ENCODE measurements around the gene DAPP1. TPM values are rescaled to one million over a fixed set of nuclear protein-coding genes. Genes with fewer than 3 reads are reported as not detected.
A peak's percentile ranks its signal among the peaks of the same experiment; 100 is the strongest.

Gene DAPP1
- total RNA-seq, 2 experiments from 2014 or later, result 8.3 to 9.1 TPM

DNA sequence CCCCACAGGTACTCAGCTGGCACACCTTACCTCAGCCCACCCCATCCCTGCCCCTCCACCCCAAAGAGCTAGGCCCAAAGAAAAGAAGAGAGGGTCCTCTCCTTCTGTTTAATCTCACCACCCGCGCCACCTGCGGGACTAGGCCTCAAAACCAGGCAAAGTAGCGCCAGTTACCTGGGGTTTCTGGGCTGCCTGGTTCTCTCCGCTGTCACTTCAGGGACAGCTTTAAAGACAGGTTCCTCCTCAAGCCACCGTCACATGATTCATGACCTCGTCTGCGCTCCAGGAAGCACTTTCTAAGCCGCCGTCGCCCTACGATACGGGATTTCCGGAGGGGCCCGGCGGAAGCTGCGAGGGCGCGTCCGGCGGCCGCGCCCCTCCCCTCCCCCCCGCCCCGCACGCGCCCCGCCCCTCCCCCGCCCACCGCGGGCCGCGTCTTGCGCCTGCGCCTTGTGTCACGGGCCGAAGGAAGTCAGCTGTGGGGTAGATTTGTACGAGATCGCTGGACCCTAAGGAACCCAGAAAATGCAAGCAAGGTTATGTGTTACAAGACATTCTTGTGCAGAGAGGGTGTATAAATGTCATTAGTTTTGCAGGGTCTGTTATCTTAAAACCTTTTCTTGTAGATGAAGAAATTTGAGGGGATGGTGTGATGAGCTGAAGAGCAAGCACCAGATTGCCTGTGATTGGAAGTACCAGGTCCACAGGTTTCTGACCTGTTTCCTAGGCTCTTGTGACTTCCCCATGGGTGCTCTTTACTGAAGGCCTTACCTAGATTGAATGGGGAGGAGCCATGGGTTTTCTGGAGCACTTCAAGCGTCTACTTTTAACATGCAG lies 77.8 kb downstream of the DAPP1 start, which contains the start of gene LAMTOR3:
TSS of gene LAMTOR3 (minus strand) at position 267 of the 837 bp plus-strand sequence. CDS start 464 bp downstream, outside the sequence.
- Mint-ChIP-seq H3K27ac (peak within 1 kb of the TSS; percentile 96), H3K4me3 (peak within 1 kb of the TSS; percentile 99)

GRCh38 chr4:99894998-99895397 lies 78.4 kb downstream of the DAPP1 start:
- peak overlapping the region; percentile 45 to 56 for H3K27ac ChIP-seq (ENCODE audit: low read depth in 1 of 2, low read length in 2 of 2)
- peaks cover 22% of the 10 kb centered on the region for H3K36me3 Mint-ChIP-seq (ENCODE audit: low read depth)
- H3K27ac Mint-ChIP-seq, result peak overlapping the region; percentile 96
- ChIA-PET CTCF (interaction anchor here (1.2 to 1.9 kb wide), 6 partner anchors 13 to 900 kb away, joined by 3 to 9 read pairs (median 5); partner anchors contain the start of genes DNAJB14, METAP1 and TRMT10A), POLR2A (interaction anchor here (0.7 to 2.7 kb wide), 18 partner anchors 10 to 900 kb away, joined by 3 to 109 read pairs (median 6); partner anchors contain the start of genes ADH5, DAPP1, DNAJB14 and H2AZ1)
- H3K4me1 Mint-ChIP-seq (ENCODE audit: low read depth), result peaks cover 49% of the 10 kb centered on the region
- H3K36me3 ChIP-seq (ENCODE audit: insufficient read depth, low read length), result peaks cover 15% of the 10 kb centered on the region
- DNase-seq, result no peak
- H3K9me3 ChIP-seq (ENCODE audit: control insufficient read depth in 1 of 2, insufficient read depth in 1 of 2, low read length in 2 of 2), result no peaks in the 10 kb centered on the region
- H3K4me1 ChIP-seq (ENCODE audit: insufficient read depth, low read length), result peaks cover 23% of the 10 kb centered on the region
- H3K27me3 ChIP-seq (ENCODE audit: control insufficient read depth in 1 of 2, insufficient read depth in 2 of 2, low read length in 2 of 2), result no peaks in the 10 kb centered on the region
- ATAC-seq (ENCODE audit: poor library complexity), result no peak
- TF ChIP-seq, protein P1, sequence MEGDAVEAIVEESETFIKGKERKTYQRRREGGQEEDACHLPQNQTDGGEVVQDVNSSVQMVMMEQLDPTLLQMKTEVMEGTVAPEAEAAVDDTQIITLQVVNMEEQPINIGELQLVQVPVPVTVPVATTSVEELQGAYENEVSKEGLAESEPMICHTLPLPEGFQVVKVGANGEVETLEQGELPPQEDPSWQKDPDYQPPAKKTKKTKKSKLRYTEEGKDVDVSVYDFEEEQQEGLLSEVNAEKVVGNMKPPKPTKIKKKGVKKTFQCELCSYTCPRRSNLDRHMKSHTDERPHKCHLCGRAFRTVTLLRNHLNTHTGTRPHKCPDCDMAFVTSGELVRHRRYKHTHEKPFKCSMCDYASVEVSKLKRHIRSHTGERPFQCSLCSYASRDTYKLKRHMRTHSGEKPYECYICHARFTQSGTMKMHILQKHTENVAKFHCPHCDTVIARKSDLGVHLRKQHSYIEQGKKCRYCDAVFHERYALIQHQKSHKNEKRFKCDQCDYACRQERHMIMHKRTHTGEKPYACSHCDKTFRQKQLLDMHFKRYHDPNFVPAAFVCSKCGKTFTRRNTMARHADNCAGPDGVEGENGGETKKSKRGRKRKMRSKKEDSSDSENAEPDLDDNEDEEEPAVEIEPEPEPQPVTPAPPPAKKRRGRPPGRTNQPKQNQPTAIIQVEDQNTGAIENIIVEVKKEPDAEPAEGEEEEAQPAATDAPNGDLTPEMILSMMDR (IDR thresholded peaks at IDR 0.05), result no peak
- H3K4me3 ChIP-seq (ENCODE audit: low read length), result peak overlapping the region; percentile 61
- peak overlapping the region; percentile 99 for H3K4me3 Mint-ChIP-seq
- intact Hi-C loops (cut with DNase I, micrococcal nuclease), result loop anchor here (1.0 to 10.0 kb wide), 8 partner anchors 52 to 1750 kb away; partner anchors contain the start of genes ADH5 (in 1 of the 2), DAPP1 (in 1 of the 2), DNAJB14 (in 1 of the 2) and EIF4E (in 1 of the 2)
- H3K27me3 Mint-ChIP-seq, result no peaks in the 10 kb centered on the region
- H3K9me3 Mint-ChIP-seq, result no peaks in the 10 kb centered on the region

More for the DNA sequence above, 77.8 kb downstream of the DAPP1 start, which contains the start of gene LAMTOR3:
- peaks cover 53% of the 10 kb centered on the region for H3K4me1 Mint-ChIP-seq (ENCODE audit: low read depth)
- Histone ChIP-seq H3K4me3 (ENCODE audit: low read length) (peak within 1 kb of the TSS; percentile 61), H3K27me3 (ENCODE audit: control insufficient read depth in 1 of 2, insufficient read depth in 2 of 2, low read length in 2 of 2) (no peaks in the 10 kb centered on the region), H3K27ac (ENCODE audit: low read depth in 1 of 2, low read length in 2 of 2) (peak within 1 kb of the TSS; percentile 71 to 80), H3K36me3 (ENCODE audit: insufficient read depth, low read length) (peaks cover 14% of the 10 kb centered on the region), H3K4me1 (ENCODE audit: insufficient read depth, low read length) (peaks cover 23% of the 10 kb centered on the region), H3K9me3 (ENCODE audit: control insufficient read depth in 1 of 2, insufficient read depth in 1 of 2, low read length in 2 of 2) (no peaks in the 10 kb centered on the region)
- no peaks in the 10 kb centered on the region for H3K27me3 Mint-ChIP-seq
- CTCF ChIA-PET, result interaction anchor here (1.2 to 1.9 kb wide), 6 partner anchors 14 to 899 kb away, joined by 3 to 9 read pairs (median 5); partner anchors contain the start of genes DNAJB14, METAP1 and TRMT10A
- peak; percentile 76 to 97 (median 88) for DNase-seq
- TF ChIP-seq, protein P1 (IDR thresholded peaks at IDR 0.05), result no peak
- peaks cover 22% of the 10 kb centered on the region for H3K36me3 Mint-ChIP-seq (ENCODE audit: low read depth)
- intact Hi-C loops (cut with DNase I, micrococcal nuclease), result loop anchor here (1.0 to 10.0 kb wide), 8 partner anchors 52 to 1750 kb away; partner anchors contain the start of genes ADH5 (in 1 of the 2), DAPP1 (in 1 of the 2), DNAJB14 (in 1 of the 2) and EIF4E (in 1 of the 2)
- H3K9me3 Mint-ChIP-seq, result no peaks in the 10 kb centered on the region
- ATAC-seq (ENCODE audit: poor library complexity), result peak; percentile 98
- POLR2A ChIA-PET, result interaction anchor here (0.7 to 2.7 kb wide), 20 partner anchors 9 to 965 kb away, joined by 3 to 109 read pairs (median 5); partner anchors contain the start of genes ADH5, DAPP1, DNAJB14 and EIF4E

GRCh38 chr4:99915449-99915848 lies 98.8 kb downstream of the DAPP1 start:
- peak overlapping the region; percentile 15 for H3K27ac Mint-ChIP-seq
- H3K36me3 Mint-ChIP-seq (ENCODE audit: low read depth), result peaks cover 86% of the 10 kb centered on the region
- H3K27me3 Mint-ChIP-seq, result no peaks in the 10 kb centered on the region
- ATAC-seq (ENCODE audit: poor library complexity) (no peak), DNase-seq (no peak)
- Histone ChIP-seq H3K4me1 (ENCODE audit: insufficient read depth, low read length) (peaks cover 4% of the 10 kb centered on the region), H3K9me3 (ENCODE audit: control insufficient read depth in 1 of 2, insufficient read depth in 1 of 2, low read length in 2 of 2) (peaks cover 0 to 10% of the 10 kb centered on the region in 2 experiments), H3K4me3 (ENCODE audit: low read length) (no peak overlapping the region), H3K27me3 (ENCODE audit: control insufficient read depth in 1 of 2, insufficient read depth in 2 of 2, low read length in 2 of 2) (no peaks in the 10 kb centered on the region), H3K36me3 (ENCODE audit: insufficient read depth, low read length) (peaks cover 35% of the 10 kb centered on the region), H3K27ac (ENCODE audit: low read depth in 1 of 2, low read length in 2 of 2) (no peak overlapping the region)
- peaks cover 26% of the 10 kb centered on the region for H3K4me1 Mint-ChIP-seq (ENCODE audit: low read depth)
- intact Hi-C loops (cut with DNase I, micrococcal nuclease), result no loop called here
- no peak overlapping the region for H3K4me3 Mint-ChIP-seq
- ChIA-PET POLR2A (no interaction called here), CTCF (no interaction called here)
- TF ChIP-seq, protein P1 (IDR thresholded peaks at IDR 0.05), result no peak
- H3K9me3 Mint-ChIP-seq, result peaks cover 7% of the 10 kb centered on the region
